Measurements from ENCODE around the gene TRMO.

The TRMO gene

DNA sequence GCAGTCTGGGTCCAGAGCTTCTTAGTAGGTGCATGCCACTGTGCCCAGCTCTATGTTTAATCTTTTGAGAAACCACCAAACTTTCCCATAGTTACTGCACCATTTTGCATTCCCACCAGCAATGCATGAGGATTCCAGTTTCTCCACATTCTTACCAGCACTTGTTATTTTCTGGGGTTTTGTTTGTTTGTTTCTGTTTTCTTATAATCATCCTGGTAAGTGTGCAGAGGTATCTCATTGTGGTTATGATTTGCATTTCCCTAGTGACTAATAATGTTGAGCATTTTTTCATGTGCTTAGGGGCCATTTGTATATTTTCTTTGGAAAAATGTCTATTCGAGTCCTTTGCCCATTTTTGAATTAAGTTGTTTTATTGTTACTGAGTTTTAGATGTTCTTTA lies 57.9 kb downstream of the TRMO start:
- H3K27ac ChIP-seq: no peak overlapping the region
- DNase-seq (ENCODE audit: low read depth, low spot score): no peak

DNA sequence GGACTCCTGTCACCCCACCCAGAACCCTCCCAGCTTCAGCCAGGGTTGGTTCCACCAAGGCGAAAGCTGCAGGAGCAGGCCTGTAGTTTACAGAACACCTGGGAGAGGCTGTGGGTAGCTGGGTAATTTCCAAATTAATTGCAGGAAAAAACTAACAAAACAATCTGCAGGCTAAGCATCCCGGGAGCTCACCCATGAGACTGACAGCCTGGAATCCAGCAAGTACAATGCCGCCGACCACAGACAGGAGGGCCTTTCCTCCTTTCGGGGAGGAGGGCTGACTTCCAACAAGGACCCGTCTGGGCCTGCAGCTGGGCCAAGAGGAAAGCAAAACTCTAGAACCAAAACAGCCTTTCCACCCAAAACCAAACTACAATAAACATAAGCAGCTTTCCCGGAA lies 59.0 kb downstream of the TRMO start:
- peak; percentile 14 for DNase-seq (ENCODE audit: low read depth, low spot score)
- no peak overlapping the region for H3K27ac ChIP-seq

DNA sequence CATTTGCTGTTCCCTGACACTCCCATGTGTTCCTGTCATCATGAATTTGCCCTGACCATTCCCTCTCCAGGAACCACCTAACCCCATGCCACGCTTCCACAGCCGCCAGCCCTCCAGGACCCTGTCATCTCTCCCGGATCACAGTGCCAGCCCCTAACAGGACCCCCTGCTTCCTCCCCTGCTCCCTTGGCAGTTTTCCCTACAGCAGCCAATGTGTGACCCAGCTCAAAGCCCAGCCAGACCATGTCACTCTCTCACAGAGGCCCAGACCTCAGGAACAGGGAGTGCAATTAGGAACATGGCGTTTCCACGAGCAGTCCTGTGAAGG lies 61.2 kb downstream of the TRMO start:
- H3K27ac ChIP-seq: no peak overlapping the region
- DNase-seq (ENCODE audit: low read depth, low spot score): no peak

DNA sequence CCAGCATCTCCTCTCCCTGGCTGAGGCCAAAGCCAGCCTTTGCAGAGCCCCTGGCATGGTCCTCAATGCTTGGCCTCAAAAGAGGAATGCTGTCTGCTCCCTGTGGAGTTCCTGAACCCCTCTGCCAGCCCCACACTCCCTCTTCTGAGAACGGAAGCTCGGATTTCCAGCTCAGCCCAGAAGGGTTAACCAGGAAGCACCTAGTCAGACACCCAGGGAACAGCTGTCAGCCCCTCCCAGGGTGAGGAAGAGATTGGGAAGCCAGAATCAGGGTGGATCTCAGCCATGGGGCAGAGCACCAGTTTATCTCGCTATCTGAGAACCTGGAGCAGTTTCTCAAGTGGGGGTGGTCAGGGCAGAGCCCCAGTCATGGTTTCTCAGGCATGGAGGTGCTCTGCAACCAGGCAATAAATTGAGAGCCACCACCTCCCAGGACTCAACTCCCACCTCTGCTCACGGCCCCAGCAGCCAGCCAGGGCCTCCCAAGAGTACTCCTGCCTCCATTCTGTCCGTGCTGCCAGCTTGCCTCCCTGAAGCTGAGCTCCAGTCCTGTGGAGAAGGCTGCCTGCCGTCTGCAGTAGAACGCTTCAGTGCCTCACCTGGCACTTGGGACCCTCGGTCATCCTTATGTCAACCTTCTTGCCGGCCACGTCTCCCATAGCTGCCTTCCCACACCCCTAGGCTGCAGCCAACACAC lies 61.7 kb downstream of the TRMO start:
- no peak for DNase-seq (ENCODE audit: low read depth, low spot score)
- no peak overlapping the region for H3K27ac ChIP-seq

- no peak for DNase-seq (ENCODE audit: low read depth, low spot score)
- no peak overlapping the region for H3K27ac ChIP-seq
Measured at GRCh38 chr9:97859346-97859745, 63.0 kb downstream of the TRMO start.

DNA sequence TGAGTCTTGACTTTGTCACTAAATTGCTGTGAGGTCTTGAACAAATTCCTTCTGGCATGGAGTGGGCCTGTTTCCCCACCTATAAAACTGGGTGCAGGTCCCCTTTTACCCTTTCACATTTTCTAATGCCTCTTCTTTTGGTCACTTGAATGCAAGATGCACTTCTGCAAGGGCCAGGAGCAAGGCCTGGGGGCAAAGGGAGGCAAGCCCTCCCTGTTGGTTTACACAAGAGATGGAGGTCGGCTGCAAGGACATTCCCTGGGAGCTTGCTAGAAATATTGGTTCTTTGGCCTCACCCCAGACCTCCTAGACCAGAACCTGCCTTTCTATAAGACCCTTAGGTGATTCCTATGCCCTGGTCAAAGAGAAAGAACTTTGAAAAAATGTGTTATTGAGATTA lies 63.5 kb downstream of the TRMO start:
- DNase-seq (ENCODE audit: low read depth, low spot score): no peak

DNA sequence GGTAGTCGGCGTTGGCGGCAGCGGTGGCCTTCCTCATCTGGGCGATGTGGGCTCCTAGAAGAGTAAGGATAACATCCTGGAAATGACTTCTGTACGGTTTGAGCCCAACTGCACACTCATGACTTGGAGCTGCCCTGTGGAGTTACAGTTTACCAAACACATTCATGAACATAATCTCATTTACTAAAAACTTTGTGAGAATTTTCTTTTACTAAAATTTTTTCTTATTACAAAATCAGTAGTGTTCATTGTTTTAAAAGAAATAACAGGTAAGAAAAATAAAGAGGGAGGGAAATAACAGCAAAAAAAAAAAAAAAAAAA lies 63.9 kb downstream of the TRMO start:
- no peak for DNase-seq (ENCODE audit: low read depth, low spot score)
- no peak overlapping the region for H3K27ac ChIP-seq

More for the DNA sequence above, 63.5 kb downstream of the TRMO start:
- no peak overlapping the region for H3K27ac ChIP-seq

DNA sequence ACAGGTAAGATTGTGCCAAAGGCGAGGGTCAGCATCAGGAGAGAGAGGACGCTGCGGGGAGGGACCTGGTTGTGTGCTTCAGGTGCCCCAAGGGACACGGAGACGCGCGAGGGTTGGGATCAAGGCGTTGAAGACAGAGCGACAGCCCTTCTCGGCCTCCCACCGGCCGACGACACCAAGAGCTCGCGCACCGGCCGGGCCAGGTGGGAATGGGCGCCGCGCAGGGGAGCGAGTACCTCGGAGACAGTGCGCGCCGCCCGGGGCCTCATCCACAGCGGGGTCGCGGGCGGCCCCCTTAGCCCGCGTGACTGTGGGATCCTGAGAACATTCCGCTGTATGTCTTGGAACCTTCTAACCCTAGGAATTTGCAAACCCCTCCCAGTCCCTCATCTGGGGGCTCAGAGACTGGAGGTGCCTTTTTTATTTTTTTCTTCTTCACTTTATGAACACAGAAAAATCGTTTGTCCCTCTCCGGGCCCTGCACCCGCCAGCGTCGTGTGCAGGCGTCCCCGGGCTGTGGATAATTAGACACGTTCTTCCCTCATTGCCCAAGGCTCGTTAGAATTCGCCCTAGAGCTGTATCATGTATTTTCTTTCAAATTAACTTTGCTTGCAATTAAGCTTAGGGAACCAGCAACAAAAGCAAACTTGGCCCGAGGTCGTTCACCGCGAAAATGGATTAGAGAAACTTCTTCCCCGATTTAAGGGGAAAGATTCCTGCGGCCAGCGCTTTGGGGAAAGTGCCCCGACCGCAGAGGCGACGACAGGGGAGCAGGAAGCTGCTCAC lies 64.5 kb downstream of the TRMO start:
- no peak for DNase-seq (ENCODE audit: low read depth, low spot score)
- no peak overlapping the region for H3K27ac ChIP-seq

DNA sequence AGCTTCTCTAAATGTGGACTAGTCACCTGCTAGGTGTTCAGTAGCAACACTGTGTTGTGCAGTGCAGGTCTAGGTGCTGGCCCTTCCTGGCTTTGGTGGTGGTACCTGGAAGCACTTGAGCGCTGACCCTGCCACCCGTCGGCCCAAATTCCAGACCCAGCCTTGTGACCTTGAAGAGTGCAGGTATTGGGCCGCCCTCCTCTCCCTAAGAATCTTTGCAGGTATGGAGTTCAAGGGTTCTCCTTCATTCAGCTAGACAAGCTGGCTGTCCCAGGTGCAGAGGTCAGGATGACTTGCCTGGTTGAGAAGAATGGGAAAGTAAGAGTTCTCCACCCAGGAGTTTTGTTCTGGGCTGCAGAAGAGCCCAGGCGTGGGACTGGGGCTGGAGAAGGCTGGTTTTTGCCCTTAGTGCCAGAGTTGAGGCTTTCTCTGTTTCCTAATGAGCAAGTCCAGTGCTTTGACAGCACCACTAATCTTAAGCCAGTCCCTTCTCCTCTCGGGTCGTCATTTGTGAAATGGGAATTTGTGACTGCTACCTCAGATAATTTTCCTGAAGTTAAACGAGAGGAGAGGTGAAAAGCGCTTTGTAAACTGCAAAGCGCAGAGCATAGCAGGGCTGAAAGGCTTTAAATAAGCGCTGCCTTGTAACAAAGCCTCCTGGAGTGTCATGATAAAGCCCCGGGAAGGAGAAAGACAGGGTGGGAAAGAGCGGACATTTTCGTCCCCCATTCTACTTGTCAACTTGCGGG lies 65.3 kb downstream of the TRMO start:
- no peak overlapping the region for H3K27ac ChIP-seq
- no peak for DNase-seq (ENCODE audit: low read depth, low spot score)

GRCh38 chr9:97855899-97856298 lies 66.4 kb downstream of the TRMO start:
- no peak for DNase-seq (ENCODE audit: low read depth, low spot score)

DNA sequence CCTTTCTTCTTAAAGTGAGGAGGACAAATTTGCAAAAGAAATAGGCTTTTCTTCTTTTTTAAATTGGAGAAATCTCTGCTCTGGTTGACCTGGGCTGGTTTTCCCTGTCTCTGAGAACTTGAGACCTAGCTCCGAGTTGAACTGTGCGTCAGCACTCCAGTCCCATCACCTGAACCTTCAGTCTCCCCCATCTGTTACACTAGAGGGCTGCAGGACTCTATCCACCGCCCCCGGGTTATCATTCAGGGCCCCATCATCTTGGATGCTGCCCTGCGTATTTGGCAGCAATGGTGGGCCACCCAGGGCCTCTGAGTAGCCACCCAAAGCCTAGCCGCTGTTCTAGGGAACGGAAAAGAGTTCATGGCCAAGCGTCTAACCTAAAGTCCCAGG lies 66.8 kb downstream of the TRMO start:
- no peak overlapping the region for H3K27ac ChIP-seq

More at GRCh38 chr9:97855899-97856298, 66.4 kb downstream of the TRMO start:
- no peak overlapping the region for H3K27ac ChIP-seq

GRCh38 chr9:97854696-97855485 lies 67.4 kb downstream of the TRMO start:
- no peak overlapping the region for H3K27ac ChIP-seq
- no peak for DNase-seq (ENCODE audit: low read depth, low spot score)

More for the DNA sequence above, 66.8 kb downstream of the TRMO start:
- no peak for DNase-seq (ENCODE audit: low read depth, low spot score)
